WTC11 (cell line): ENCODE data around the gene SMARCC2. TPM values are rescaled to one million over a fixed set of nuclear protein-coding genes. Genes with fewer than 3 reads are reported as not detected.

Experiments
- ATAC-seq: fragments of 200-7000 bp; cut with Tn5 transposase; 2 replicates; pipeline ENCODE4 v1.10.0; 2021; ENCODE audit warnings: mild to moderate bottlenecking, moderate library complexity
- CTCF ChIA-PET: fragments of 300-600 bp; sonication (Branson Sonifier 250); formaldehyde crosslinking; loops from one replicate; lab custom pipeline; 2021; ENCODE audit warnings: antibody characterized with exemption; lab: Charles Lee
- POLR2A ChIA-PET: fragments of 350-600 bp; sonication (Branson Sonifier 250); formaldehyde crosslinking; loops from one replicate; lab custom pipeline; 2021; ENCODE audit warnings: antibody characterized with exemption; lab: Charles Lee
- DNase-seq: peaks from one replicate; pipeline ENCODE4 v3.0.0; 2021; ENCODE audit warnings: low spot score
- H3K27ac Mint-ChIP-seq: 2 replicates; pipeline ENCODE4 v1.8.0; 2021; ENCODE audit warnings: mixed read lengths
- H3K27me3 Mint-ChIP-seq: 2 replicates; pipeline ENCODE4 v1.8.0; 2021; ENCODE audit warnings: low read depth, mild to moderate bottlenecking, moderate library complexity, mixed read lengths
- H3K36me3 Mint-ChIP-seq: 2 replicates; pipeline ENCODE4 v1.8.0; 2021; ENCODE audit warnings: mixed read lengths
- H3K4me1 Mint-ChIP-seq: 2 replicates; pipeline ENCODE4 v1.8.0; 2022; ENCODE audit warnings: mixed read lengths
- H3K4me3 Mint-ChIP-seq: 2 replicates; pipeline ENCODE4 v1.8.0; 2021; ENCODE audit warnings: mild to moderate bottlenecking, moderate library complexity, mixed read lengths
- H3K9me3 Mint-ChIP-seq: 2 replicates; pipeline ENCODE4 v1.8.0; 2021; ENCODE audit warnings: mixed read lengths
- CREM ChIP-seq: sonication (generic); formaldehyde crosslinking; IDR thresholded peaks from 2 replicates; pipeline ENCODE4 v1.8.1; 2022; ENCODE audit warnings: mild to moderate bottlenecking, missing genetic modification reagents, moderate library complexity
- ESRRA ChIP-seq: sonication (generic); formaldehyde crosslinking; IDR thresholded peaks from 2 replicates; pipeline ENCODE4 v1.8.1; 2022; ENCODE audit warnings: mild to moderate bottlenecking, missing genetic modification reagents, borderline replicate concordance
- ETV6 ChIP-seq: sonication (generic); formaldehyde crosslinking; IDR thresholded peaks from 2 replicates; pipeline ENCODE4 v1.8.1; 2022; ENCODE audit warnings: mild to moderate bottlenecking, missing genetic modification reagents
- GABPB1 ChIP-seq: sonication (generic); formaldehyde crosslinking; IDR thresholded peaks from 2 replicates; pipeline ENCODE4 v1.8.1; 2023; ENCODE audit warnings: mild to moderate bottlenecking, missing genetic modification reagents
- GTF2I ChIP-seq: fragments of 250-450 bp; sonication (Bioruptor Pico); conservative IDR thresholded peaks from 2 replicates; pipeline ENCODE4 v1.4.0; 2021; ENCODE audit warnings: mild to moderate bottlenecking
- IRF2 ChIP-seq: sonication (generic); formaldehyde crosslinking; IDR thresholded peaks from 2 replicates; pipeline ENCODE4 v1.8.0; 2022; ENCODE audit warnings: low read depth, missing genetic modification reagents, borderline replicate concordance
- NFYB ChIP-seq: sonication (generic); formaldehyde crosslinking; conservative IDR thresholded peaks from 2 replicates; pipeline ENCODE4 v1.8.0; 2022; ENCODE audit warnings: low read depth, missing genetic modification reagents
- PREB ChIP-seq: sonication (generic); formaldehyde crosslinking; IDR thresholded peaks from 2 replicates; pipeline ENCODE4 v1.8.1; 2022; ENCODE audit warnings: mild to moderate bottlenecking, missing genetic modification reagents, moderate library complexity, borderline replicate concordance
- PRRX2 ChIP-seq: fragments of 250-450 bp; sonication (Bioruptor Pico); IDR thresholded peaks from 2 replicates; pipeline ENCODE4 v1.8.0; 2021; ENCODE audit warnings: mild to moderate bottlenecking
- SP1 ChIP-seq: sonication (generic); formaldehyde crosslinking; conservative IDR thresholded peaks from 2 replicates; pipeline ENCODE4 v1.8.1; 2022; ENCODE audit warnings: missing genetic modification reagents
- TP53 ChIP-seq: sonication (generic); formaldehyde crosslinking; IDR thresholded peaks from 2 replicates; pipeline ENCODE4 v1.8.1; 2023; ENCODE audit warnings: mild to moderate bottlenecking, missing genetic modification reagents
- ZNF281 ChIP-seq: sonication (generic); formaldehyde crosslinking; IDR thresholded peaks from 2 replicates; pipeline ENCODE4 v1.8.0; 2023; ENCODE audit warnings: mild to moderate bottlenecking, missing genetic modification reagents
- ZNF317 ChIP-seq: sonication (generic); formaldehyde crosslinking; IDR thresholded peaks from 2 replicates; pipeline ENCODE4 v1.8.1; 2023; ENCODE audit warnings: low read depth, mild to moderate bottlenecking, moderate library complexity, missing genetic modification reagents, borderline replicate concordance
- ZNF512 ChIP-seq: sonication (generic); formaldehyde crosslinking; IDR thresholded peaks from 2 replicates; pipeline ENCODE4 v1.8.1; 2022; ENCODE audit warnings: missing genetic modification reagents, borderline replicate concordance
- total RNA-seq: library from RNA; stranded (reverse); gene quantifications from 3 replicates; pipeline ENCODE4 v1.2.3, GENCODE V29; 2021
- TF ChIP-seq, protein P1 (sequence below): sonication (generic); formaldehyde crosslinking; IDR thresholded peaks from 2 replicates; pipeline ENCODE4 v1.8.0; 2023; ENCODE audit warnings: missing genetic modification reagents
- TF ChIP-seq, protein P2 (sequence below): sonication (generic); formaldehyde crosslinking; IDR thresholded peaks from 2 replicates; pipeline ENCODE4 v1.8.0; 2022; ENCODE audit warnings: mild to moderate bottlenecking, missing genetic modification reagents
- TF ChIP-seq, protein P3 (sequence below): fragments of 200-600 bp; IDR thresholded peaks from 2 replicates; pipeline ENCODE4 v1.8.0; 2022; ENCODE audit warnings: antibody characterized with exemption

Gene SMARCC2
- total RNA-seq, 1 experiment from 2014 or later: 76.8 TPM

GRCh38 chr12:56220611-56221231 is 31.4 kb upstream of the SMARCC2 start (continued):
- TF ChIP-seq, protein P1, sequence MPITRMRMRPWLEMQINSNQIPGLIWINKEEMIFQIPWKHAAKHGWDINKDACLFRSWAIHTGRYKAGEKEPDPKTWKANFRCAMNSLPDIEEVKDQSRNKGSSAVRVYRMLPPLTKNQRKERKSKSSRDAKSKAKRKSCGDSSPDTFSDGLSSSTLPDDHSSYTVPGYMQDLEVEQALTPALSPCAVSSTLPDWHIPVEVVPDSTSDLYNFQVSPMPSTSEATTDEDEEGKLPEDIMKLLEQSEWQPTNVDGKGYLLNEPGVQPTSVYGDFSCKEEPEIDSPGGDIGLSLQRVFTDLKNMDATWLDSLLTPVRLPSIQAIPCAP: no peak
- TF ChIP-seq IRF2 (CRISPR knock-in tag) (no peak), NFYB (no peak), GABPB1 (CRISPR knock-in tag) (peak; percentile 89), SP1 (no peak), ETV6 (no peak)
- TF ChIP-seq, all 79 proteins: peak for 3

GRCh38 chr12:56219840-56220239 is 30.6 kb upstream of the SMARCC2 start:
- Mint-ChIP-seq H3K4me3 (peak overlapping the region; percentile 22; the same call in 1 of the 2 replicates), H3K4me1 (peaks cover 28% of the 10 kb centered on the region)

DNA sequence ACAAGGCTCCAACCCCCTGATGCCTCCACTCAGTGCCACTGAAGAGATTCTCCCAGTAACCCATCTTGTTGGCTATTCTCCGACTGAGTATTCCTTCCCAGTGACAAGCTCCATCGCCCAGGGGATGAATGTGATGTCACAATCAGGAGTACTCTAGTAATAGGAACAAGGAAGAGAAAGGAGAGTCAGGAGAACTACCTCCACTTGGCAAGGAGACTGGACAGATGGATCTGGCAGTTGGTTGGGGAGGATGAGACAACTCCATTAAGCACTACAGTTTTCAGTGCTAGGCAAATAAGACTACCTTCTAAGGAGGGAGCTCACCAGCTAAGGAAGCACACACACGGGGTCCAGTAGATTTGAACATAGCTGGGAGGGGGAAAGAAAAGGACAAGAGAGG is 27.2 kb upstream of the SMARCC2 start:
- no peak for ATAC-seq
- peaks cover 7% of the 10 kb centered on the region for H3K4me1 Mint-ChIP-seq
- H3K9me3 Mint-ChIP-seq: no peaks in the 10 kb centered on the region
- no peaks in the 10 kb centered on the region for H3K27me3 Mint-ChIP-seq
- H3K27ac Mint-ChIP-seq: no peak overlapping the region; the same call in none of the 2 replicates
- POLR2A ChIA-PET: interaction anchor here (0.7 kb wide), 2 partner anchors 12 to 27 kb away, joined by 3 to 4 read pairs; no protein-coding TSS in a partner anchor
- TF ChIP-seq PRRX2 (CRISPR knock-in tag): no peak
- TF ChIP-seq, protein P2, sequence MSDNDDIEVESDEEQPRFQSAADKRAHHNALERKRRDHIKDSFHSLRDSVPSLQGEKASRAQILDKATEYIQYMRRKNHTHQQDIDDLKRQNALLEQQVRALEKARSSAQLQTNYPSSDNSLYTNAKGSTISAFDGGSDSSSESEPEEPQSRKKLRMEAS (CRISPR knock-in tag): no peak
- no peak for TF ChIP-seq ESRRA (CRISPR knock-in tag)
- TF ChIP-seq, all 79 proteins: peak for 0
- no peak overlapping the region for H3K4me3 Mint-ChIP-seq
- H3K36me3 Mint-ChIP-seq: peaks cover 54% of the 10 kb centered on the region
- CTCF ChIA-PET: interaction anchor here (1.3 to 4.3 kb wide), 2 partner anchors 10 to 40 kb away, joined by 3 to 22 read pairs; no protein-coding TSS in a partner anchor
- no peak for DNase-seq

More at GRCh38 chr12:56219840-56220239, 30.6 kb upstream of the SMARCC2 start:
- Mint-ChIP-seq H3K27me3 (no peaks in the 10 kb centered on the region), H3K36me3 (peaks cover 27% of the 10 kb centered on the region), H3K9me3 (no peaks in the 10 kb centered on the region), H3K27ac (no peak overlapping the region)
- TF ChIP-seq ZNF317 (CRISPR knock-in tag) (no peak), TP53 (no peak), ZNF281 (CRISPR knock-in tag) (no peak), CREM (no peak)
- TF ChIP-seq, protein P3, sequence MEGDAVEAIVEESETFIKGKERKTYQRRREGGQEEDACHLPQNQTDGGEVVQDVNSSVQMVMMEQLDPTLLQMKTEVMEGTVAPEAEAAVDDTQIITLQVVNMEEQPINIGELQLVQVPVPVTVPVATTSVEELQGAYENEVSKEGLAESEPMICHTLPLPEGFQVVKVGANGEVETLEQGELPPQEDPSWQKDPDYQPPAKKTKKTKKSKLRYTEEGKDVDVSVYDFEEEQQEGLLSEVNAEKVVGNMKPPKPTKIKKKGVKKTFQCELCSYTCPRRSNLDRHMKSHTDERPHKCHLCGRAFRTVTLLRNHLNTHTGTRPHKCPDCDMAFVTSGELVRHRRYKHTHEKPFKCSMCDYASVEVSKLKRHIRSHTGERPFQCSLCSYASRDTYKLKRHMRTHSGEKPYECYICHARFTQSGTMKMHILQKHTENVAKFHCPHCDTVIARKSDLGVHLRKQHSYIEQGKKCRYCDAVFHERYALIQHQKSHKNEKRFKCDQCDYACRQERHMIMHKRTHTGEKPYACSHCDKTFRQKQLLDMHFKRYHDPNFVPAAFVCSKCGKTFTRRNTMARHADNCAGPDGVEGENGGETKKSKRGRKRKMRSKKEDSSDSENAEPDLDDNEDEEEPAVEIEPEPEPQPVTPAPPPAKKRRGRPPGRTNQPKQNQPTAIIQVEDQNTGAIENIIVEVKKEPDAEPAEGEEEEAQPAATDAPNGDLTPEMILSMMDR: no peak
- ChIA-PET POLR2A (no interaction called here), CTCF (interaction anchor here (3.2 to 3.6 kb wide), 2 partner anchors 13 to 30 kb away, joined by 88 to 102 read pairs; partner anchors contain the start of gene SMARCC2)
- ATAC-seq (no peak), DNase-seq (no peak)

DNA sequence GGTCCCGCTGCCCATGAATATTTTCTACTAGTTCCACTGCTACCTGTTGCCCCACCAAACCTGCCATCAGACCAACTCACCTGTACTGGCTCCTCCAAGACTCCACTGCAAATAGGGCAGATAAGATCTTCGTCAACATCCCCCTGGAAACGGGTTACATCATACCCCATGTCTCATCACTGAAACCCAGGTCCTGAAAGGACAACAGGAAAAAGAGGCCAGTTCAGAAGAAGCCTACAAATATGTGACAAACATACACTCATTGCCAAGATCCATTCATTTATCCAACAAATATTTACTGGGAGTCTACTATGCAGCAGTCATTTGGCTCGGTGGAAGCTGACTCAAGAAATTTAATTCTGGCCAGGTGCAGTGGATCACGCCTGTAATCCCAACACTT is 24.6 kb upstream of the SMARCC2 start:
- DNase-seq: no peak
- Mint-ChIP-seq H3K4me1 (no peaks in the 10 kb centered on the region), H3K4me3 (no peak overlapping the region), H3K27me3 (no peaks in the 10 kb centered on the region), H3K36me3 (peaks cover 76% of the 10 kb centered on the region), H3K9me3 (no peaks in the 10 kb centered on the region), H3K27ac (no peak overlapping the region)
- CTCF ChIA-PET: no interaction called here
- POLR2A ChIA-PET: no interaction called here
- no peak for ATAC-seq
- TF ChIP-seq ZNF512 (CRISPR knock-in tag) (no peak), ZNF281 (CRISPR knock-in tag) (no peak), PREB (no peak), GTF2I (no peak)
